Testis (tissue), 3 donors: Measurements from ENCODE around the gene TMEM39B. TPM values are rescaled to one million over a fixed set of nuclear protein-coding genes. Genes with fewer than 3 reads are reported as not detected.

Source experiments
- DNase-seq: peaks from one replicate; pipeline ENCODE4 v3.0.0-alpha.2; 2019
- H3K27ac ChIP-seq, 2 donors: fragments of 200-600 bp; sonication (generic); one replicate each; pipeline ENCODE4 v1.5.1; 2019
- H3K27me3 ChIP-seq: fragments of 200-600 bp; sonication (generic); one replicate; pipeline ENCODE4 v1.5.1; 2019
- H3K36me3 ChIP-seq: fragments of 200-600 bp; sonication (generic); one replicate; pipeline ENCODE4 v1.5.1; 2017; ENCODE audit warnings: low read depth; ENCODE audit errors: missing control alignments
- H3K4me1 ChIP-seq: fragments of 200-600 bp; sonication (generic); one replicate; pipeline ENCODE4 v1.5.1; 2019
- H3K4me3 ChIP-seq, 2 donors: fragments of 200-600 bp; sonication (generic); one replicate each; pipeline ENCODE4 v1.5.1; 2017 to 2019
- H3K9me3 ChIP-seq: fragments of 200-600 bp; sonication (generic); one replicate; pipeline ENCODE4 v1.5.1; 2017
- POLR2A ChIP-seq: fragments of 450-650 bp; IDR thresholded peaks from one replicate; pipeline ENCODE4 v1.6.1; 2017; ENCODE audit warnings: antibody characterized with exemption, mild to moderate bottlenecking, moderate library complexity
- WGBS, 2 donors: methylation state at CpG; one replicate each; pipeline ENCODE4 v1.1.5; 2018; 5-methylcytosine and 5-hydroxymethylcytosine counted together
- intact Hi-C: fragments of 100-400 bp; cut with DNase I; formaldehyde crosslinking; loops from one replicate; pipeline ENCODE4 v1.15.1; 2023; ENCODE audit warnings: low total_unique reads
- polyA plus RNA-seq: library from polyadenylated mRNA; stranded (reverse); fragments of 350-450 nt; fragmentation: Illumina TruSeq; extraction: RNeasy Lipid Tissue Mini Kit (QIAGEN cat#74804); gene quantifications from one replicate; pipeline ENCODE4 v1.2.3, GENCODE V29; 2014; ENCODE audit warnings: low read depth, low replicate concordance; ENCODE audit not compliant: insufficient read depth
- total RNA-seq, 2 donors: library from RNA; depleted of rRNA; stranded (reverse); fragments of >200 nt; gene quantifications; one replicate each; pipeline ENCODE4 v1.2.3, GENCODE V29; 2016
- TF ChIP-seq, protein P1 (sequence below), 3 experiments: fragments of 450-650 bp in 2 of 3; fragments of 200-600 bp in 1 of 3; sonication (generic) in 1 of 3; IDR thresholded peaks; one replicate each; pipeline ENCODE4 v1.5.1; 2016 to 2019; ENCODE audit warnings: antibody characterized with exemption in 3 of 3, mild to moderate bottlenecking in 2 of 3, moderate library complexity in 1 of 3

Gene TMEM39B
- total and polyA plus RNA-seq, 3 donors from 2014 or later = 15.7 to 24.0 (median 16.9) TPM

DNA sequence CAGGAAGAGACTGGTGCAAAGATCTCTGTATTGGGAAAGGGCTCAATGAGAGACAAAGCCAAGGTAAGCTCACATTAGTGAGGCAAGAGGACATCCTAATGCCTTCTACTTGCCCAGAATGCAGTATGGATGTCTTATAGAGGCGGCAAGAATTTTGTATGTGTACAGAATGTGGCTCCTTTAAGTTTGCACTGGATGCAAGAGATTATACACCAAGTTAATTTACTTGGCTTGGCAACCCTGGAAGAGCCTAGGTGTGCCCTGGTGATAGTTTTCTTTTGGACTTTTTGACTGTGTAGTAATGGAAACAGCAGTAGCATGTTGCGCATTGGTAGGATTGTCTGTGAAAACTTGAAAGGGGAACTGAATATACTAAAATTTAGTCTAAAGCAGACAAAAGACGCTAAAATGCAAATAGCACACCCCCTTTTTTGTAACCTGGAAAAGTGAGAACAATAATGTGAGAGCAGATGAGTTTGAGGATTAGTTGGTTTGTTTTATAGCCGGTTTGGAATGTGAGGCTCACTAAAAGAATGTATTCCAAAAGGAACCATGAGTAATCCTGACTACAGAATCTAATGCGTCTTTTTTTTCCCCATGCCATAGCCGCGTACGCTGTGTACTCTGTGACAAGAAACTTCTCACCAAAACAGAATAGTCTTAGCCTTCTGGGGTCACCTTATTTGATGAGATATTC, 41.0 kb upstream of the TMEM39B start:
- no peaks in the 10 kb centered on the region for H3K36me3 ChIP-seq
- TF ChIP-seq POLR2A = no peak
- DNase-seq = no peak
- intact Hi-C loops = no loop called here
- 82 to 83% methylated on average over 8 of the region's 8 CpGs for WGBS, 2 donors
- H3K9me3 ChIP-seq = no peaks in the 10 kb centered on the region
- H3K27ac ChIP-seq = no peak overlapping the region
- H3K4me1 ChIP-seq = no peaks in the 10 kb centered on the region
- no peaks in the 10 kb centered on the region for H3K27me3 ChIP-seq
- H3K4me3 ChIP-seq = no peak overlapping the region

DNA sequence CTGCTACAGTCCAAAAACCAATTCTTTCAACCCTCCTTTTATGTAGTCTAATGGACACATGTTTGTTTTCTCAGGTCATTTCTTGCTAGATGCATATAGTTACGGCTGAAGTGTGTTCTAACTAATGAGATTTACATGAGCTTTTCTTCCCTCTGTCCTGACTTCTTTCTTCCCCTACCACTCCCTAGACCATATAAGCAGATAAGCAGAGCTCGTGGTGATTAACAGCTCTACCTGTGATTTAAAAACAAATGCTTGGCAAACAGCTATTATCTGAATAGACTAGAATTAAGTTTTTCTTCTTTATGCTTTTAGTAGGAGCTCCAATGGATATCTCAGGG, 40.5 kb upstream of the TMEM39B start:
- TF ChIP-seq, protein P1, sequence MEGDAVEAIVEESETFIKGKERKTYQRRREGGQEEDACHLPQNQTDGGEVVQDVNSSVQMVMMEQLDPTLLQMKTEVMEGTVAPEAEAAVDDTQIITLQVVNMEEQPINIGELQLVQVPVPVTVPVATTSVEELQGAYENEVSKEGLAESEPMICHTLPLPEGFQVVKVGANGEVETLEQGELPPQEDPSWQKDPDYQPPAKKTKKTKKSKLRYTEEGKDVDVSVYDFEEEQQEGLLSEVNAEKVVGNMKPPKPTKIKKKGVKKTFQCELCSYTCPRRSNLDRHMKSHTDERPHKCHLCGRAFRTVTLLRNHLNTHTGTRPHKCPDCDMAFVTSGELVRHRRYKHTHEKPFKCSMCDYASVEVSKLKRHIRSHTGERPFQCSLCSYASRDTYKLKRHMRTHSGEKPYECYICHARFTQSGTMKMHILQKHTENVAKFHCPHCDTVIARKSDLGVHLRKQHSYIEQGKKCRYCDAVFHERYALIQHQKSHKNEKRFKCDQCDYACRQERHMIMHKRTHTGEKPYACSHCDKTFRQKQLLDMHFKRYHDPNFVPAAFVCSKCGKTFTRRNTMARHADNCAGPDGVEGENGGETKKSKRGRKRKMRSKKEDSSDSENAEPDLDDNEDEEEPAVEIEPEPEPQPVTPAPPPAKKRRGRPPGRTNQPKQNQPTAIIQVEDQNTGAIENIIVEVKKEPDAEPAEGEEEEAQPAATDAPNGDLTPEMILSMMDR (IDR thresholded peaks at IDR 0.05) = no peak
- TF ChIP-seq POLR2A = no peak
- Histone ChIP-seq H3K27ac (no peak overlapping the region), H3K9me3 (no peaks in the 10 kb centered on the region), H3K27me3 (no peaks in the 10 kb centered on the region), H3K36me3 (no peaks in the 10 kb centered on the region), H3K4me1 (no peaks in the 10 kb centered on the region), H3K4me3 (no peak overlapping the region)
- DNase-seq = no peak
- intact Hi-C loops = no loop called here
- 73 to 88% methylated on average over 2 of the region's 2 CpGs for WGBS, 2 donors

DNA sequence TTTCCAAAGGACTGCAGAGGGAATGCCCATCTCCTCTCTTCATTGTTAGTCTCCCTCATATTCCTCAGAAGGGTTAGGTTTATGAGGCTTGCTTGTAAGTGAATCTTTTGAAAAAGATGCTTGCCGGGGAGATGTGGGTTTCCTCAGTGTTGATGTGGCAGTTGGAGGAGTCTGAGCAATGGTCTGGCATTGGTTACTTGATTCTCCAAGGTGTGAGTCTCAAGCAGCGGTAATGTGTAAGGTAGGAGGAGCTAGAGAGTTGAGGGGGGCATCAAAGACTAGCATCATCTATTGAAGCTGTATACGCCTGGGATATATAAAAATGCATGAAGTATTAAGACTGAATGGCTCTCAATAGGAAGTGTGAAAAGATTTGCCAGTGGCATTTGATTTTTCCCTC, 37.6 kb upstream of the TMEM39B start:
- no peak for DNase-seq
- Histone ChIP-seq H3K27me3 (no peaks in the 10 kb centered on the region), H3K36me3 (no peaks in the 10 kb centered on the region), H3K4me1 (no peaks in the 10 kb centered on the region), H3K27ac (no peak overlapping the region), H3K9me3 (no peaks in the 10 kb centered on the region), H3K4me3 (no peak overlapping the region)
- intact Hi-C loops = no loop called here
- 82 to 98% methylated on average over 3 of the region's 3 CpGs for whole genome bisulfite sequencing, 2 donors
- no peak for TF ChIP-seq POLR2A
- TF ChIP-seq, protein P1 (IDR thresholded peaks at IDR 0.05) = no peak

DNA sequence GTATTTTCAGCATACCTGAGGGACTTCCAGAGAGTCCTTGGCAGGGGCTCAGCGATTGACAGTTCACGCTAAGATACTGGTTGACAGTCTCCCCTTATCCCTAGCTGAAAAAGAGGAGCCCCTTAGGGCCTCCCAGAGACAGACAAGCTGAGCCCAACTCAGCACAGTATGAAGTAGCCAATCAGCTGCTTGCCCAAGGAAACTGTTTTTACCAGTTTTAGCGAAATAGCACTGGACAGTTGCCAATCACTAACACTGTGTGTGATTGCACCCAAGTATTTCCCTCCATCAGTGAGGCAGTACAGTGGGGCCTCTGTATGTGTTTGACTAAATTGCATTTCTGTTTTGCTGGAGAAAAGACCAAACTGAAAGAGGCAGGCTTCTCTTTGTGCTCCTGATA, 32.0 kb upstream of the TMEM39B start:
- H3K36me3 ChIP-seq = no peaks in the 10 kb centered on the region
- TF ChIP-seq, protein P1 (IDR thresholded peaks at IDR 0.05) = no peak
- TF ChIP-seq POLR2A = no peak
- 85 to 95% methylated on average over 3 of the region's 3 CpGs for WGBS, 2 donors
- H3K27ac ChIP-seq = no peak overlapping the region
- intact Hi-C loops = no loop called here
- H3K4me3 ChIP-seq = no peak overlapping the region
- no peaks in the 10 kb centered on the region for H3K9me3 ChIP-seq
- H3K4me1 ChIP-seq = no peaks in the 10 kb centered on the region
- no peak for DNase-seq
- H3K27me3 ChIP-seq = no peaks in the 10 kb centered on the region

DNA sequence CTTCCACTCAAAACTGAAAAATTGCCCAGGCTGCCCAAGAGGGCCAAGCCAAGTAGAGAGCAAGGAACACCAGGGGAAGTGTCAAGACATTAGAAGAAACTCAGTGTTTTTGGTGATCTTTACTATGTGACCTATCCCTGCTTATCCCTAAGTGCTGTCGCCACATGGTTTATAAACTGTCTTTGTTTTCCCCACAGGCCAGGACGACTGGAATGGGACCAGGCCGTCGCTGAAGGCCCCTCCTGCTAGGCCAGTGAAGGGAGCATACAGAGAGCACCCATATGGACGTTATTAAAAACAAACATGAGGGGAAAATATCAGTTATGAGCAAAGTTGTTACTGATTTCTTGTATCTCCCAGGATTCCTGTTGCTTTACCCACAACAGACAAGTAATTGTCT, 30.4 kb upstream of the TMEM39B start:
- no peak overlapping the region for H3K4me3 ChIP-seq
- no peaks in the 10 kb centered on the region for H3K9me3 ChIP-seq
- no peak for TF ChIP-seq POLR2A
- TF ChIP-seq, protein P1 (IDR thresholded peaks at IDR 0.05) = no peak
- intact Hi-C loops = no loop called here
- no peak for DNase-seq
- H3K4me1 ChIP-seq = no peaks in the 10 kb centered on the region
- no peak overlapping the region for H3K27ac ChIP-seq
- no peaks in the 10 kb centered on the region for H3K36me3 ChIP-seq
- no peaks in the 10 kb centered on the region for H3K27me3 ChIP-seq
- WGBS, 2 donors = 67 to 79% methylated on average over 5 of the region's 5 CpGs
